Left hindlimb (tissue), 1 donor: ENCODE results near the gene CDKN2D.
"Not testable (repeated sequence)": the region's sequence is repeated elsewhere in the genome, so short reads cannot be mapped to it uniquely, and the experiment has no call there.

Experiments used
- DNase-seq: peaks from one replicate; pipeline ENCODE4 v3.0.0-alpha.2; 2018

CDKN2D gene

GRCh38 chr19:10551006-10551405, 17.8 kb downstream of the CDKN2D start:
- DNase-seq: not testable (repeated sequence)

GRCh38 chr19:10550336-10550735, 18.4 kb downstream of the CDKN2D start:
- DNase-seq: no peak

- no peak for DNase-seq
Measured at GRCh38 chr19:10549733-10550132, 19.0 kb downstream of the CDKN2D start.

- DNase-seq: no peak
Measured at GRCh38 chr19:10548746-10549276, 20.0 kb downstream of the CDKN2D start.

- DNase-seq: no peak
Measured at GRCh38 chr19:10546817-10547216, 22.0 kb downstream of the CDKN2D start.

GRCh38 chr19:10544753-10545251, 24.0 kb downstream of the CDKN2D start:
- DNase-seq: no peak

GRCh38 chr19:10544242-10544752, 24.5 kb downstream of the CDKN2D start:
- no peak for DNase-seq

- peak; percentile 82 for DNase-seq
Measured at GRCh38 chr19:10543420-10544241, 25.1 kb downstream of the CDKN2D start, which contains the start of gene ATG4D. Gene ATG4D, plus strand, starts transcription at chr19:10543904. Its CDS starts 187 bp downstream, at chr19:10544091.

- no peak for DNase-seq
Measured at GRCh38 chr19:10543059-10543419, 25.7 kb downstream of the CDKN2D start.

- DNase-seq: not testable (repeated sequence)
Measured at GRCh38 chr19:10539016-10539415, 29.8 kb downstream of the CDKN2D start.

GRCh38 chr19:10538204-10538983, 30.4 kb downstream of the CDKN2D start:
- DNase-seq: no peak

GRCh38 chr19:10537668-10538067, 31.1 kb downstream of the CDKN2D start:
- no peak for DNase-seq

- DNase-seq: no peak
Measured at GRCh38 chr19:10535613-10536012, 33.2 kb downstream of the CDKN2D start.

- no peak for DNase-seq
Measured at GRCh38 chr19:10533646-10534386, 35.0 kb downstream of the CDKN2D start.

GRCh38 chr19:10532457-10532856, 36.3 kb downstream of the CDKN2D start:
- no peak for DNase-seq

GRCh38 chr19:10526887-10527286, 41.9 kb downstream of the CDKN2D start:
- not testable (repeated sequence) for DNase-seq

- no peak for DNase-seq
Measured at GRCh38 chr19:10525636-10526035, 43.1 kb downstream of the CDKN2D start.

GRCh38 chr19:10523135-10523636, 45.6 kb downstream of the CDKN2D start:
- no peak for DNase-seq

- DNase-seq: no peak
Measured at GRCh38 chr19:10521461-10522171, 47.2 kb downstream of the CDKN2D start.

- DNase-seq: no peak
Measured at GRCh38 chr19:10520652-10521318, 48.0 kb downstream of the CDKN2D start.

- no peak for DNase-seq
Measured at GRCh38 chr19:10519421-10519820, 49.4 kb downstream of the CDKN2D start.
